Naive thymus-derived CD8-positive, alpha-beta T cell (primary cell): ENCODE data around the gene EIF5A. TPM values are rescaled to one million over a fixed set of nuclear protein-coding genes. Genes with fewer than 3 reads are reported as not detected.
"Not testable (repeated sequence)": the region's sequence is repeated elsewhere in the genome, so short reads cannot be mapped to it uniquely, and the experiment has no call there.

ENCODE experiments used
- ATAC-seq, 2 donors: fragments of 150-1000 bp; cut with Tn5 transposase in 1 of 2; sonication (Bioruptor Pico), chemical (Tn5 transposase) in 1 of 2; 1 replicate in 1 of 2; 2 replicates in 1 of 2; pipeline ENCODE4 v1.10.0; 2021; ENCODE audit warnings: mild to moderate bottlenecking in 2 of 2, moderate library complexity in 2 of 2
- POLR2A ChIA-PET: fragments of 350-600 bp; sonication (Branson Sonifier 250); formaldehyde crosslinking; loops from one replicate; lab custom pipeline; 2021; ENCODE audit warnings: antibody characterized with exemption; lab: Charles Lee
- DNase-seq, 10 donors: peaks; one replicate each; pipeline versions ENCODE4 v3.0.0 to v3.0.0-alpha.2; 2020 to 2022
- H3K27ac Mint-ChIP-seq, 10 donors: one replicate each; pipeline ENCODE4 v1.8.0; 2020 to 2022; ENCODE audit warnings: mild to moderate bottlenecking in 10 of 10, mixed read lengths in 10 of 10, moderate library complexity in 4 of 10, inconsistent platforms in 1 of 10
- H3K27me3 Mint-ChIP-seq, 5 donors: one replicate each; pipeline ENCODE4 v1.8.0; 2021 to 2022; ENCODE audit warnings: mixed read lengths in 5 of 5
- H3K36me3 Mint-ChIP-seq, 3 donors: one replicate each; pipeline ENCODE4 v1.8.0; 2020 to 2022; ENCODE audit warnings: mixed read lengths in 3 of 3, mild to moderate bottlenecking in 2 of 3, inconsistent platforms in 1 of 3
- H3K4me1 Mint-ChIP-seq, 4 donors: one replicate each; pipeline ENCODE4 v1.8.0; 2021 to 2022; ENCODE audit warnings: mixed read lengths in 4 of 4
- H3K4me3 Mint-ChIP-seq, 10 donors: one replicate each; pipeline ENCODE4 v1.8.0; 2020 to 2022; ENCODE audit warnings: mild to moderate bottlenecking in 10 of 10, mixed read lengths in 10 of 10, moderate library complexity in 6 of 10, inconsistent platforms in 1 of 10
- H3K9me3 Mint-ChIP-seq, 9 donors: one replicate each; pipeline ENCODE4 v1.8.0; 2020 to 2022; ENCODE audit warnings: mixed read lengths in 9 of 9, mild to moderate bottlenecking in 3 of 9, inconsistent platforms in 1 of 9, moderate library complexity in 1 of 9
- polyA plus RNA-seq, 3 donors: library from polyadenylated mRNA; unstranded; fragments of 300-500 nt; fragmentation: Illumina TruSeq; gene quantifications; one replicate each; pipeline ENCODE4 v1.2.3, GENCODE V29; 2021
- total RNA-seq, 8 experiments: library from RNA in 2 of 8; stranded (reverse) in 2 of 8; gene quantifications; one replicate each; pipeline ENCODE4 v1.2.3 and lab custom pipeline; 2021 to 2026

The EIF5A gene
- total and polyA plus RNA-seq, 5 experiments from 2014 or later: 209 to 690 (median 327) TPM

- Mint-ChIP-seq H3K9me3 (no peaks in the 10 kb centered on the region), H3K4me3 (peak overlapping the region in 4 of 10 donors; percentile 10 to 90 (median 52)), H3K27me3 (peaks cover 0 to 2% (median 0%) of the 10 kb centered on the region in 5 donors), H3K4me1 (peaks cover 26 to 47% (median 37%) of the 10 kb centered on the region in 4 donors), H3K36me3 (peaks cover 0 to 22% (median 0%) of the 10 kb centered on the region in 3 donors), H3K27ac (peak overlapping the region in 2 of 10 donors; percentile 33 to 94)
- DNase-seq (peak in 1 of 10 donors; percentile 61), ATAC-seq (no peak)
- POLR2A ChIA-PET: interaction anchor here (1.5 to 10.5 kb wide), 4 partner anchors 9 to 22 kb away, joined by 3 to 168 read pairs (median 48); partner anchors contain the start of genes ACAP1, EIF5A and GPS2
Measured at GRCh38 chr17:7327501-7327900, 20.1 kb downstream of the EIF5A start.

DNA sequence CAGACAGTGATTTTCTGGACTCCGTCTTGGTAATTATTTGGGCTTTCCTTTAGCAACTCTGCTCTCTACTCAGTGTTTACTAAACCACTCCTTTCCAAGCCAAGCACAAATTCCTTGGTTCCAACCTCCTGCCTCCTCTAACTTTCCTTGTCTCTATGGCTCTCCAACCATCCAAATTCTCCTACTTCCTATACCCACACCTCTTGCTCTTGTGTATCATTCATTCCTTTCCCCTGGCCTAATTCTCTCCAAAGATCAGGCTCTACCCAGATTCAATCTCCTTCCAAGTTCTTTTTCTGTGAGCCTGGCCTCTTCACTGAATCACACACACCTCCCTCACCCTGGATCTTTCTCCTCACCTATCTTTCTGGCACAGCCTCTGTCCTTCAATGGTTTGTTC lies 20.6 kb downstream of the EIF5A start:
- POLR2A ChIA-PET: interaction anchor here (2.4 to 10.5 kb wide), 3 partner anchors 16 to 56 kb away, joined by 15 to 168 read pairs (median 45); partner anchors contain the start of genes EIF5A and GPS2
- DNase-seq: no peak
- Mint-ChIP-seq H3K4me1 (peaks cover 29 to 52% (median 42%) of the 10 kb centered on the region in 4 donors), H3K27ac (peak overlapping the region; percentile 84 to 95 (median 94)), H3K27me3 (peaks cover 0 to 2% (median 0%) of the 10 kb centered on the region in 5 donors), H3K9me3 (no peaks in the 10 kb centered on the region), H3K36me3 (peaks cover 0 to 20% (median 0%) of the 10 kb centered on the region in 3 donors), H3K4me3 (peak overlapping the region; percentile 75 to 98 (median 89))
- no peak for ATAC-seq

- H3K36me3 Mint-ChIP-seq: peaks cover 0 to 17% (median 0%) of the 10 kb centered on the region in 3 donors
- H3K9me3 Mint-ChIP-seq: no peaks in the 10 kb centered on the region
- peak within 1 kb of the TSS; percentile 94 to 98 (median 98) for H3K27ac Mint-ChIP-seq
- ATAC-seq (peak; percentile 26 to 54), DNase-seq (peak in 1 of 10 donors; percentile 68)
- POLR2A ChIA-PET: interaction anchor here (0.6 to 10.5 kb wide), 16 partner anchors 8 to 359 kb away, joined by 3 to 168 read pairs (median 7); partner anchors contain the start of genes EIF5A, GABARAP, GPS2 and MPDU1
- H3K27me3 Mint-ChIP-seq: peaks cover 0 to 2% (median 0%) of the 10 kb centered on the region in 5 donors
- peaks cover 33 to 55% (median 47%) of the 10 kb centered on the region in 4 donors for H3K4me1 Mint-ChIP-seq
- peak within 1 kb of the TSS; percentile 90 to 98 (median 96) for H3K4me3 Mint-ChIP-seq
Measured at GRCh38 chr17:7328840-7329373, 21.5 kb downstream of the EIF5A start, which contains the start of gene NEURL4. Gene NEURL4 (minus strand): TSS chr17:7329335. CDS start chr17:7329312, 23 bp downstream.

GRCh38 chr17:7329374-7329996 lies 22.1 kb downstream of the EIF5A start:
- no peaks in the 10 kb centered on the region for H3K9me3 Mint-ChIP-seq
- peak; percentile 58 to 64 for ATAC-seq

GRCh38 chr17:7329997-7330637 lies 22.7 kb downstream of the EIF5A start:
- Mint-ChIP-seq H3K27me3 (peaks cover 0 to 2% (median 0%) of the 10 kb centered on the region in 5 donors), H3K9me3 (no peaks in the 10 kb centered on the region), H3K4me3 (peak overlapping the region; percentile 90 to 98 (median 96)), H3K27ac (peak overlapping the region; percentile 94 to 98 (median 98)), H3K4me1 (peaks cover 30 to 60% (median 48%) of the 10 kb centered on the region in 4 donors), H3K36me3 (peaks cover 0 to 13% (median 0%) of the 10 kb centered on the region in 3 donors)
- ATAC-seq (peak; percentile 73 to 74), DNase-seq (peak in 9 of 10 donors; percentile 62 to 89 (median 75))
- POLR2A ChIA-PET: interaction anchor here (0.5 to 10.5 kb wide), 30 partner anchors 7 to 357 kb away, joined by 3 to 168 read pairs (median 4); partner anchors contain the start of genes DVL2, EIF5A, GABARAP and GPS2

More at GRCh38 chr17:7329374-7329996, 22.1 kb downstream of the EIF5A start:
- POLR2A ChIA-PET: interaction anchor here (0.5 to 10.5 kb wide), 29 partner anchors 8 to 358 kb away, joined by 3 to 168 read pairs (median 4); partner anchors contain the start of genes DVL2, EIF5A, GABARAP and GPS2
- peaks cover 0 to 2% (median 0%) of the 10 kb centered on the region in 5 donors for H3K27me3 Mint-ChIP-seq
- peak overlapping the region; percentile 90 to 98 (median 96) for H3K4me3 Mint-ChIP-seq
- peaks cover 30 to 53% (median 43%) of the 10 kb centered on the region in 4 donors for H3K4me1 Mint-ChIP-seq
- peak; percentile 89 to 99 (median 95) for DNase-seq
- peak overlapping the region; percentile 94 to 98 (median 98) for H3K27ac Mint-ChIP-seq
- H3K36me3 Mint-ChIP-seq: peaks cover 0 to 14% (median 0%) of the 10 kb centered on the region in 3 donors

GRCh38 chr17:7330638-7331015 lies 23.2 kb downstream of the EIF5A start:
- H3K9me3 Mint-ChIP-seq: no peaks in the 10 kb centered on the region
- peaks cover 35 to 65% (median 53%) of the 10 kb centered on the region in 4 donors for H3K4me1 Mint-ChIP-seq
- ATAC-seq (no peak), DNase-seq (no peak)
- H3K27ac Mint-ChIP-seq: peak overlapping the region in 9 of 10 donors; percentile 48 to 98 (median 95)
- POLR2A ChIA-PET: interaction anchor here (0.6 to 10.5 kb wide), 13 partner anchors 9 to 216 kb away, joined by 3 to 168 read pairs (median 7); partner anchors contain the start of genes EIF5A, GPS2, POLR2A and ZBTB4
- peaks cover 0 to 9% (median 0%) of the 10 kb centered on the region in 3 donors for H3K36me3 Mint-ChIP-seq
- H3K27me3 Mint-ChIP-seq: peaks cover 0 to 2% (median 0%) of the 10 kb centered on the region in 5 donors
- H3K4me3 Mint-ChIP-seq: peak overlapping the region; percentile 18 to 98 (median 94)

GRCh38 chr17:7332111-7332510 lies 24.7 kb downstream of the EIF5A start:
- Mint-ChIP-seq H3K27ac (peak overlapping the region; percentile 64 to 97 (median 92)), H3K27me3 (peaks cover 0 to 2% (median 0%) of the 10 kb centered on the region in 5 donors), H3K9me3 (no peaks in the 10 kb centered on the region), H3K36me3 (peaks cover 0 to 2% (median 2%) of the 10 kb centered on the region in 3 donors), H3K4me3 (peak overlapping the region in 9 of 10 donors; percentile 25 to 86 (median 76)), H3K4me1 (peaks cover 40 to 72% (median 60%) of the 10 kb centered on the region in 4 donors)
- DNase-seq: no peak
- POLR2A ChIA-PET: interaction anchor here (10.5 kb wide), 1 partner anchor 20 kb away, joined by 168 read pairs; the partner anchor contains the start of genes EIF5A and GPS2
- ATAC-seq: no peak

DNA sequence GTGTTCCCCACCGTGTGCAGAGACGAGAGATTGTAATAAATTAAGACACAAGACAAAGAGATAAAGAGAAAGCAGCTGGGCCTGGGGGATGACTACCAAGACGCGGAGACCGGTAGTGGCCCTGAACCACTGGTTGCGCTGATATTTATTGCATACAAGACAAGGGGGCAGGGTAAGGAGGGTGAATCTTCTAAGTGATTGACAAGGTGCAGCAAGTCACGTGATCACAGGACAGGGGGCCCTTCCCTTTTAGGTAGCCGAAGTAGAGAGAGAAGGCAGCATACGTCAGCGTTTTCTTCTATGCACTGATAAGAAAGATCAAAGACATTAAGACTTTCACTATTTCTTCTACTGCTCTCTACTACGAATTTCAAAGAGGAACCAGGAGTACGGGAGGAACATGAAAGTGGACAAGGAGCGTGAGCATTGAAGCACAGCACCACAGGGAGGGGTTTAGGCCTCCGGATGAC lies 25.2 kb downstream of the EIF5A start:
- H3K4me3 Mint-ChIP-seq: peak overlapping the region; percentile 31 to 86 (median 76)
- not testable (repeated sequence) for H3K27me3 Mint-ChIP-seq, H3K9me3 Mint-ChIP-seq, ATAC-seq, H3K36me3 Mint-ChIP-seq
- peaks cover 42 to 73% (median 62%) of the 10 kb centered on the region in 4 donors for H3K4me1 Mint-ChIP-seq
- POLR2A ChIA-PET: interaction anchor here (10.5 kb wide), 1 partner anchor 21 kb away, joined by 168 read pairs; the partner anchor contains the start of genes EIF5A and GPS2
- DNase-seq: peak in 5 of 10 donors; percentile 56 to 77 (median 60)
- peak overlapping the region; percentile 64 to 97 (median 92) for H3K27ac Mint-ChIP-seq

DNA sequence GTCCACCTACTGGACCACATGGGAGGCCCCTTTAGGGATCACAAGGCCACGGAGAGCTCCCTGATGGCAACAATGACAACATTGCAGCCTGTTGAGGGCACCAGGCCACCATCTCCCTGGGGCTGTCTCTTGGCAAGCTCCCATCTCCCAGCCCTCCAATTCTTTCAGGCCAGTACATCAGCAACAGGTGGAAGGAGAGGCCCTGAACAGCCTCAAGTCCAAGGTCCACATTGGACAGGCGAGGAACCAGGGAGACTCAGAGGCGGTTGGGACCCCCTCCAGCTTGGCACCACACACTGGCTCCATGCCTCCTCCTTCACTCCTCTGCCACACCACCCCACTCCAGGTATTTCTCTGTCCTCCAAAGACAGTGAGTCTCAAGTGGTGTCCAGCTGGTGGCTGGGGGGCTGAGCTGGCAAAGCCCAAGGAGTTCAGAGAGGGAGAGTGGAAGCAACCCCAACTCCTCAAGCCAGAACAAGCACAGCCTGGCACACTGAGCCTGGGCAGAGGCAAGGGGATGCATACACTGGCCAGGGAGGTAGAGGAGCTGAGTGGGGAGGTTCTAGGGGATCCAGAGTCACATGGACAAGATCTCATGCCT lies 27.6 kb downstream of the EIF5A start:
- H3K4me3 Mint-ChIP-seq: peak overlapping the region; percentile 31 to 98 (median 94)
- peaks cover 0 to 24% (median 13%) of the 10 kb centered on the region in 3 donors for H3K36me3 Mint-ChIP-seq
- H3K27me3 Mint-ChIP-seq: no peaks in the 10 kb centered on the region
- POLR2A ChIA-PET: interaction anchor here (0.6 to 5.9 kb wide), 8 partner anchors 10 to 130 kb away, joined by 3 to 147 read pairs (median 28); partner anchors contain the start of genes GABARAP, GPS2, KCTD11 and TMEM95
- peaks cover 29 to 67% (median 63%) of the 10 kb centered on the region in 4 donors for H3K4me1 Mint-ChIP-seq
- ATAC-seq: no peak
- no peak for DNase-seq
- no peaks in the 10 kb centered on the region for H3K9me3 Mint-ChIP-seq
- H3K27ac Mint-ChIP-seq: peak overlapping the region; percentile 77 to 99 (median 98)

GRCh38 chr17:7335765-7336164 lies 28.3 kb downstream of the EIF5A start:
- DNase-seq: not testable (repeated sequence)

More at GRCh38 chr17:7335765-7336164, 28.3 kb downstream of the EIF5A start:
- not testable (repeated sequence) for ATAC-seq, H3K27me3 Mint-ChIP-seq, H3K9me3 Mint-ChIP-seq
- Mint-ChIP-seq H3K36me3 (peaks cover 0 to 32% (median 13%) of the 10 kb centered on the region in 3 donors), H3K27ac (peak overlapping the region; percentile 77 to 99 (median 98)), H3K4me1 (peaks cover 25 to 67% (median 63%) of the 10 kb centered on the region in 4 donors), H3K4me3 (peak overlapping the region; percentile 92 to 98 (median 95))
- POLR2A ChIA-PET: interaction anchor here (0.8 to 5.9 kb wide), 27 partner anchors 10 to 351 kb away, joined by 3 to 147 read pairs (median 7); partner anchors contain the start of genes ACADVL, CLDN7, DLG4 and DVL2
